Activated CD4-positive, alpha-beta T cell treated with anti-CD3 and anti-CD28 coated beads, Interleukin-2, amount 50 U/mL, for 24 hours (primary cell): ENCODE results near the gene KHSRP.

ENCODE experiments used
- DNase-seq, 2 donors: peaks; one replicate each; pipeline ENCODE4 v3.0.0-alpha.2; 2020; ENCODE audit warnings: low read depth in 1 of 2, low spot score in 1 of 2

The KHSRP gene

DNA sequence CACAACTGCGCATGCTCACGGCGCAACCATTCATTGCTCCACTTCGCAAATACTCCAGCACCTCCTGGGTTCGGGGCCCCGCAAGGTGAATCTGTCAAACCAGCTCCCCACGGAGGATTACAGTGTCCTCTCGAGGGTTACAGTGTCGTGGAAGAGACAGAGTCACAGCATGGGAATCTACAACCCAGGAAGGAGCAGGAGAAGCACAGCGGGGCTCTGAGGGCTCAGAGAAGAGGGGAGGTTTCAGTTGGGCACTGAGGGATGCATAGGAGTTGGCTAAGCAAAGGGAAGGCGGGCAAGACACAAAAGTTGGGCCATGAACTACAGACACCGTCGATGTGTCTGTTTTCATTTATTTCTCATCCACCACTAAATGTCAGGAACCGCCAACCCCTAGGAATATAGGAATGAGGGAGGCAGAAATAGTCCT lies 30.6 kb downstream of the KHSRP start:
- DNase-seq, result peak; percentile 56 to 74

DNA sequence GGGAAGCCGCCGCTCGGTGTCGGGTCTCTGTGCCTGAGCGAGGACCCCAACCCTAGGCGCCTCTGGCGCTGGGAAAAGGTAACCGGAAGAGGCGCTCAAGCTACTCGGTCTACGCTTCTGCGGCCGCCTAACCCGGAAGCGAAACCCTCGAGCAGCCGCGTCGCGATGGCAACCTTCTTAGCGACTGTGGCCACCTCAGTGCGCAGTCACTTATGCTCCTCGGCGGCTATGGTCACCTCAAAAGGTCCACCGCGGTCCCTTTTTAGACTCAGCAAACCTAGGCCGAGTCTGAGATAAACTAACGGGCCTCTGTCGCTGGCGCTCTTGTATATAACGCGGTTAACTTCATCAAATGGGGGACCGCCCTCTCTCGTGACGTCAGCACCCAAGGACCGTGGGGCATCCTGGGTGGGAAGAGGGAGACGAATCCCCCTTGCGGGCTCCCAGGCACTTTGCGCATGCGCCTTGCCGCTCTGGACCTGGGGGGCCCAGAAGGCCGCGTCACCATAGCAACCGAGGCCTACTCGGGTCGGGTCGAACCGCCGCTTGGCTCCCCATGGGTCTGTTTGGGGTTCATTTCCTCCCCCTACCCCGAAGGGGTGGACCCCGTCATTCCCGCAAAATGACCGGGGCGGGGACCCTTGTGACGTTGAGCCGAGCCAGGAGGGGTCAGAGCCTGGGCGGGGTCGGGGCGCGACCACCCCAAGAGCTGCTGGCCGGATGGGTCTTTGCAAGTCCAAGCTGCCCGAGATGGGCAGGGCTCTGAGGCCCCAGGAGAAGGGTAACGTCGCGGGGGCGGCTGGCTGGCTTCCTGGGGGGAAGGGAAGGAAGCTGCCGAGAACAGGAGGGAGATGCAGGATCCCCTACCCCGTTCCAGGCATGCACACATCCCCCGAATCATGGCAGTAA lies 31.3 kb downstream of the KHSRP start, which contains the start of gene GTF2F1:
GTF2F1 (minus strand) TSS at position 91 of the 909 bp plus-strand sequence. CDS start 169 bp downstream, outside the sequence.
- DNase-seq, result peak; percentile 89 to 90

DNA sequence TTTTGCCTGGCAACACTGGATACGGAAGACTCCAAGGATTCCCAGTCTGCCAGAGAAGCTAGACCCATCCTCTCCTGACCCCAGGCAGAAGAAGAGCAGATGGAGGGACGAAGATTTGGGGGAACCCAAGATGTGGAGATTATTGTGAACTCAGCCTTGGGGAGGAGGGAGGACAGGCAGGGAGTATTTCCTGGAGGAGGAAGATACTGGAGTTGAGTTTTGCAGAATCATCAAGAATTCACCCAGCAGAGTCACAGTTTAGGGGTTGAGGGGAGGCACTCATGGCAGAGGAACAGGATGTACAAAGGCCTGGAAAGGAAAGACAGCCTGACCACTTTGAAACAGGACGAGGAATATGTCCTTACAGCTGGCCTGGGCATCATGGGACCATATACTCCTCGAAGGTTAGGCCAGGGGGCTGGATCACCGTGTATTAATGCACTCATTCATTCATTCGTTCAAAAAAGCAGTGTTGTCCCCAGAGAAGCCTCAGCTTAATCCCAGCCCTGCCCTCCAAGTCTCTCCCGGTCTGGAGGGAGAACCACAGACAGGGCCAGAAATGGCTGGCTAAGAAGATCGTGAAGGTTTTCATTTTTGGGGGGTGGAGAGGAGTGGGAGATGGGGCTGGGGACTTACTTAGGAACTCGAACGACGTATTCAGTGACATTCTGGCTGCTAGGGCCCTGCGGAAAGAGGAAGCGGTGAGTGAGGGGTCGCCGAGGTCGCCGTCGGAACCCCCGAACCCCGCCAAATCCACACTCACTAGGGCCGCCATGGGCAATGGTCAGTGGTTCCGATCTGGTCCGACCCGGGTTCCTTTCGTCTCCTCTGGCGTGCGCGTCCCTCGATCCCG lies 32.2 kb downstream of the KHSRP start:
- no peak for DNase-seq

DNA sequence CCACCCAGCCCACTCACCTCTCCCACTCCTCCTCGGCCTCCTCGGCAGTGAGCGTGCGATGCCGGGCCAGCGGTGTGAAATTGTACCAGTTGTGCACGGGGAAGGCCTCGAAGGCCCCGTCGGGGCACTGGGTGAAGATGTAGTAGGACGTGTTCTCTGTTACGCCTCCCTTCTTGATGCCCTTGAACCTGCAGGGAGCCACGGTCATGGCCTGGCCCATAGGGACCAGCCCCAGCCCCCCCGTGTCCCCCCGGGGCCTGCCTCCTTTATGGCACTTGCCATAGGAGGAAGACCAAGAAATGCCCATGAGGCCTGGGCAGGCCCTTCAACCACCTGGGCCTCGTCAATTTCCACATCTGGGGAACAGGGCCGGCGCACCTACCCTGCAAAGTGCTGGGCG lies 37.2 kb downstream of the KHSRP start:
- no peak for DNase-seq

DNA sequence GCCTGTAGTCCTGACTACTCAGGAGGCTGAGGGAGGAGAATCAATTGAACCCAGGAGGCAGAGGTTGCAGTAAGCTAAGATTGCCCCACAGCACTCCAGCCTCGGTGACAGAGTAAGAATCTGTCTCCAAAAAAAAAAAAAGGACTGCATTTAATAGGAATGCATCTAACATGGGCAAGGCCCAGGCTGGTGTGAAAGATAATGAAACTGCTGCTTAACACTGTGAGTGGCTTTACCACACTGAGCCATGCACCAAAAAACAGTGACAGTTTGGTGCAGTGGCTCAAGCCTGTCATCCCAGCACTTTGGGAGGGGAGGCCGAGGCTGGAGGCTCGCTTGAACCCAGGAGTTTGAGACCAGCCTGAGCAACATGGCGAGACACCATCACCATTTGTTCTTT lies 40.2 kb downstream of the KHSRP start:
- no peak for DNase-seq

DNA sequence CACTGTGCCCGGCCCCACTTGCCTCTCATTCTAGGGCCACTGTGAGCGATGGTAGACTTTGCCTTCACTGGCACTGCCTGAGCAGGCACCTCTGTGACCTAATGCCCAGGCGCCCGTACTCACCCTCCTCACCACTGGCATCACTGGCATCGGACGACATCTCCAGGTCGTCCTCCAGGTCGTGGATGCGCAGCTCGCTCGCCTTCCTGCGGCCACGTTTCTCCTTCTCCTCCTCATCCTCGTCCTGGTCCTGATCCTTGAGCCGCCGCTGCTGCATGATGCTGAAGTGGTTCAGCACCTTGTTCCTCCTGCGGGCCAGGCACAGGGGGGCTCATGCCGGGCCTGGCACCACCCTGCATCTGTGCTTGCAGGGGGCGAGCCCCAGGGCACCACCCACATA lies 41.4 kb downstream of the KHSRP start:
- no peak for DNase-seq

DNA sequence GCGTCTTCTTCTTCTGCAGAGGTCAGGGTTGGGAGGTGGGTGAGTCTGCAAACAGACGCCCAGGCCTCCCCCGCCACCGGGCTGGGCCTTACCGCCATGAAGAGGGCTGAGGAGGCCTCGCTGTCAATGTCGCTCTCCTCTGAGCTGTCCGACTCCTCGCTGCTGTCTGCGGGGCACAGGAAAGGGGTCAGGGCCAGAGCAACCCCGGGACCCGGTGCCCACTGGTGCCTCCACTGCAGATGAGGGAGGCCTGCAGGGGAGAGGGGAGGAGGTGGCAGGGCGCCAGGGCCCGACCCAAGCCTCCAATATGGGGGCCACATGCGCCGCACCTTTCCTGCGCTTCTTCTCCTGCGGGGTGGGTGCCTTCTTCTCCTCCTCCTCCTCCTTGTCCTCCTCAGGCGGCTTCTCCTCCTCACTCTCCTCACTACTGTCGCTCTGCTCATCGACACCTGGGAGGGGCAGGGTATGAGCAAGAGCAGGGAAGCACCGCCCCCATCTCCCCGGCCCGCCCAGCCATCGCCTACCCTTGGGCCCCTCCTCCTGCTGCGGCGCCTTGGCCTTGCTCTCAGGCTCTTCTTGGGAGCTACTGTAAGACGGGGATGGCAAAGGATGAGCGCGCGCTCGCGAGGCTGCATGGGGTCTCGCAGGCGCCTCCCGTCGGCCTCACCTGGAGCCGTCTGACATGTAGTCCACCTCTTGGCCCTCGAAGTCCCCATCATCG lies 43.4 kb downstream of the KHSRP start:
- DNase-seq, result no peak

DNA sequence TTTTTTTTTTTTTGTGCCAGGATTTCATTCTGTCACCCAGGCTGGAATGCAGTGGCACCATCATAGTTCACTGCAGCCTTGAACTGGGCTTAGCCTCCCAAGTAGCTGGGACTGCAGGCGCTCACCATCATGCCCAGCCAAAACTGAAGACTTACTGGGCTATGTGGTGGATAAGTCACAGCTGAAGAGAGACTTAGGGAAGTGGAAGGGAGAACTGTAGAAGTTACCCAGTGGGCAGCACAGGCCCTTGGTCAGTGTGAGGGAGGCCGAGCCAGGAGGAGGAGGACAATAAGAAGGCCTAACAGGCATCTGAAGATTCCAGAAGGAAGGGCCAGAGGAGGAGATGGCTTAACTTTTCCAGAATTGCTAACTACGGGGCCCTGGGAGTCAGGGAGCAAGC lies 44.9 kb downstream of the KHSRP start:
- DNase-seq, result no peak

DNA sequence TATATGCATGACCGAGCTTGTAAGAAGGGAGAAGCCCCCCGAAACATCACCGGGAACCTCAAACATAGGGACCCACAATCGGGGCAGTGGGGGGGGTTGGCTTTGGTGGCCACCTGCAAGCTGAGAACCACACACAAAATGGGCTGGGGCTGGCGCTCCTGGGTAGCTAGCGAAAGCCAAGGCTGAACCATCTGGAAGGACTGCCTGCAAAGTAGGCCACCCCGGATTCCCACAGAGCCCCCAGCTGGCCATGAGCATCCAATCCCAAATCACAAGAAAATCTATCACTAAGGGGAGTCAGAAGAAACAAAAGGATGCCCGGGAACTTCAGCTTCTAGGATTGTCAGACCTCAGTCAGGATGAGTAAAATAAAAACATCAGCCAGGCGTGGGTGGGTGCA lies 46.1 kb downstream of the KHSRP start:
- DNase-seq, result no peak

DNA sequence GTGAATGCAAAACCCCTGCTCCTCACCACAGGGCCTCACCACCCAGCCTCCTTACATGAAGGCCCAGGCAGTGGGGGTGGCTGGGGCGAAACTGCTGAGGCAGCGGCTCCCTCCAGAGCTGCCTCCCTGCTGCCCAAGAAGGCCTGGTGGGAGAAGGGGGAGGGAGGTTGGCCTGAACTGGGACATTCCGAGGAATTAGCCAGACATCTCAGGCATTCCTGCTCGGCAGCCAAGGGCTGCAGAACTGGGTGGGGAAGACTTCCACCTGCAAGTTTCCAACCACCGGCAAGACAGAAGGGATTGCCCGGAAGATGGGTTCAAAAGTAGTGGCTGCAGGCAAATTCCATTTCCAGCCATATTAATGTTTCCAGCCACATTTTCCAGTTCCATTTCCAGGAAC lies 46.6 kb downstream of the KHSRP start:
- DNase-seq, result no peak

DNA sequence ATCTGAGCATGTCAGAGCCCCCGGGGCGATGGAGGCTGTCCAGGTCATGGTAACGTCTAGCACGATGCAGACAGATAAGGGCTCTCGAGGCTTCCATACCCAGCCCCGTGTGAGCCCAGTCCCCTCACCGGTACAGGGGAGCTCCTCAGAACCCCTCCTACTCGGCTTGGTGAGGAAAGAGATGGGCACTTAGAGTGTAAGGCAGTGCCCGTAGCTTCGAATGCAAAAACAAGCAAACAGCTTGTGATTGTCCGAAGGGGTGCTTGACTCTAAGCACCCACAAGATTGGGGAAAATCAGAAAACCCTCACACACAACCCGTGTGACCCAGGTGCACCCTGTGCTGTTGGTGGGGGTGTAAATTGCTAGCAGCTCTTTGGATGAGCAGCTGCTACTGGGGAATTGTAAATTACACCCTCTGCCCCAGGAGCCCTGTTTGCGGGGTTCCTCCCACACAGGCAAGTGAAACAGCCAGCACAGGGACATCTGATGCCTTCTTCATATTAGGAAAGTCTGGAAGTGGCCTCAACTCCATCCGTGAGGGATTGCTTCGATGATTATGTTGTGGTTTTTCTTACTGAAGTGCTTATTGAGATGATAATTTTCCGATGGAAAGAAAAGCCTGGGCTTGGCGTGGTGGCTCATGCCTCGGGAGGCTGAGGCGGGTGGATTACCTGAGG lies 48.0 kb downstream of the KHSRP start:
- DNase-seq, result no peak

DNA sequence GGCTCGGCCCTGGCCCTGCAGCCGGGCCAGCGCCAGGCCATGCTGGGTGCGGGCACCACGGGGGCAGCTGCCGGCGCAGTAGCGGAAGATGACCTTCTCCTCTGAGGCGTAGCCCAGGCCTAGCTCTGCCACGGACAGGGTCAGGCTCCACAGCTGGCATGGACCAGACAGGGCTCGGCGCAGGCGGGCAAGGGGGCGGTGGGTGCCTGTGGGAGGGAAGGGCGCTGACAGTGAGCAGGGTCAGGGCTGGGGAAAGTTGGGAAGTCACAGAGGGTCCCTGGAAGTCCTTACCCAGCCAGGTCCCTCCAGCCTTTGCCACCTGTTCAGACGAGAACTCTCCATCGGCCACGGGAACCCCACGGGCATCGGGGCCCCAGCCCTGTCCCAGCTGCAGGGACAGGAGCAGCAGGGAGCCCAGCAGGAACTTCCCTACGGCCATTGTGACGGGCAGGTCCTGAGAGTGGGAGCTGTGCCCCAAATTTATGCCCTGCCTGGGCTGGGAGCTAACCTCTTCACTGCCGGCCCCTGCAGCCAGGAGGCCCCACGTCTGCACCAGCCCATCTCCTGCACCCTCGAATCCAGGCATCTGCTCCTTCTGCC lies 49.1 kb downstream of the KHSRP start, which contains the start of gene PSPN:
PSPN (minus strand) TSS at position 523 of the 600 bp plus-strand sequence; CDS start at position 439, 84 bp downstream.
- DNase-seq, result no peak

DNA sequence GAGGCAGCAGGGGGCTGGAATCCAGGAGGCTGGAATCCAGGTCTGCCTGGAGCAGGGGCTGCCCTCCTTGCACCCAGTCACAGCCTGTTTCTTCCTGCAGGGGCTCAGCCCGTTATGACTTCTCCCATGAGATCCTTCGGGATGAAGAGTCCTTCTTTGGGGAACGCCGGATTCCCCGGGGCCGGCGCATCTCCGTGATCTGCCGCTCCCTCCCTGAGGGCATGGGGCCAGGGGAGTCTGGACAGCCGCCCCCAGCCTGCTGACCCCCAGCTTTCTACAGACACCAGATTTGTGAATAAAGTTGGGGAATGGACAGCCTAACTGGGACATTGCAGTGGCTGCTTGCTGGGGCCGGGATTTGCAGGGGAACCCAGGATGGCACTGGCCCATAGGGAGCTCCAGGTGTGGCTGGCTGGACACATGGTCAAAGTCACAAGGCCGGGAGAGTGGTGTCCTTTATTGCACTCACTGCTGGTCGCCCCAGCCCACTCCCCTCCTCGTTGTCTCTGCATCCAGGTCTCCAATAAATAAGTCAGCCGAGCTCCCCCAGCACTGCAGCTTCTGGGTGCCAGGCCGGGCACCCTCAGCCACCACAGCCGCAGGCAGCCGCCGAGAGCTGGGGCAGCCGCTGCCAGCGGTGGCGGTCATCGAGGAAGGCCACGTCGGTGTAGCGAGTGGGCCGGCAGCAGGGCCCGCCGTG lies 49.8 kb downstream of the KHSRP start:
- DNase-seq, result no peak

DNA sequence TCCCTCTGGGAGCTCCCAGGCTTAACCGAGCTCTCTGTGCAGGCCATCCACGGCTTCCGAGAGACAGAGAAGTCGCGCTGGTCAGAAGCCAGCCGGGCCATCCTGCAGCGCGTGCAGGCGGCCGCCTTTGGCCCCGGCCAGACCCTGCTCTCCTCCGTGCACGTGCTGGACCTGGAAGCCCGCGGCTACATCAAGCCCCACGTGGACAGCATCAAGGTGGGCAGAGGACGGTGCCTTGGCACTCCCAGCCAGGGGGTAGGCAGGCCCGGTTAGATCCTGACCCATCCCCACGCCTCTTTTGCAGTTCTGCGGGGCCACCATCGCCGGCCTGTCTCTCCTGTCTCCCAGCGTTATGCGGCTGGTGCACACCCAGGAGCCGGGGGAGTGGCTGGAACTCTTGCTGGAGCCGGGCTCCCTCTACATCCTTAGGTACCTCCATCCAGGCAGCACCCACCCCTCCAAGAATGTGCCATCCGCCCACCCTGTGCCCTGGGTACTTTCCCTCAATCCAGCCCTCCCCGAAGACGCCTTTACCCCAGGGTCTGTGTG lies 50.4 kb downstream of the KHSRP start:
- DNase-seq, result no peak

DNA sequence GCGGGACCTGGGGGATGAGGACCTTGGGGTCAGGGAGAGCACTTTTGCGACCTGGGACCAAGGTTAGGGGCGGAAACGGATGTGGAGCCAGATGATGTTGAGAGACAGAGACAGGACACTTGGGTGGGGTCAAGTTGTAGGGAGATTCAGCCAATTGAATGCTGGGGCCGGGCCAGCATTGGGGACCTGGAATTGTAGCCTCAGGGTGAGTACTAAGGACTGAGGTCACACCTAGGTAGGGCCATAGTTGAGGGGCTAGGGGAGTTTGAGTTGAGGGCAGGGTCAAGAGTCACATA lies 50.9 kb downstream of the KHSRP start:
- no peak for DNase-seq

DNA sequence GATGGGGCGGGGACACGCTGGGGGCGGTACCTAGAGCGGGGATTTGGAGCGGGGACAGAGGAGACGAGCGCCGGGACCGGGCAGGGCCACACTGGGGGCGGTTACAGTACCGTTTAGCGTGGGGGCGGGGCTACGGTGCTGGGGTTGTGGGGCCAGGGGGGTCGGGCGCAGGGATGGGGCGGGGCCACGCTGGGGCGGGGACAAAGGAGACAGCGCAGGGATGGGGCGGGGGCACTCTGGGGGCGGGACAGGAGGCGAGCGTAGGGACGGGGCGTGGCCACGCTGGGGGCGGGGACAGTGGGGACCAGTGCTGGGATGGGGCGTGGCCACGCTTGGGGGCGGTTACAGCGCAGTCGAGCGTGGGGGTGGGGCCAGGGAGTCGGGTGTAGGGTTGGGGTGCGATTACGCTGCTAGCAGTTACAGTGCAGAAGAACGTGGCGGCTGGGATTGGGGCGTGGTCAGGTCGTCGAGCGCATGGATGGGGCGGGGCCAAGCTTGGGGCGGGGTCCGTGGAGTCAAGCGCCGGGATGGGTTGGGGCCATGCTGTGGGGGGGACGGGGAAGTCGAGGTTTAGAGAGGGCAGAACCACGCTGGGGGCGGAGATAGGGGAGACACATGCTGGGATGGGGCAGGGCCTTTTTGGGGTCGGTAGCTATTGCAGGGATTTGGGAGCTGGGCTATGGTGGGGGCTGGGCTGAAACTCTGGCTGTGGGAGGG lies 51.4 kb downstream of the KHSRP start:
- peak; percentile 99 for DNase-seq

DNA sequence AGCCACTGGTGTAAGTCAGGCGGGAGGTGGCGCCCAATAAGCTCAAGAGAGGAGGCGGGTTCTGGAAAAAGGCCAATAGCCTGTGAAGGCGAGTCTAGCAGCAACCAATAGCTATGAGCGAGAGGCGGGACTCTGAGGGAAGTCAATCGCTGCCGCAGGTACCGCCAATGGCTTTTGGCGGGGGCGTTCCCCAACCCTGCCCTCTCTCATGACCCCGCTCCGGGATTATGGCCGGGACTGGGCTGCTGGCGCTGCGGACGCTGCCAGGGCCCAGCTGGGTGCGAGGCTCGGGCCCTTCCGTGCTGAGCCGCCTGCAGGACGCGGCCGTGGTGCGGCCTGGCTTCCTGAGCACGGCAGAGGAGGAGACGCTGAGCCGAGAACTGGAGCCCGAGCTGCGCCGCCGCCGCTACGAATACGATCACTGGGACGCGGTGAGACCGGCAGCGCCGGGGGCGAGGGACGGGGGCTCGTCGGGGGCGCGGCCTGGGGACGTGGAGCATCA lies 52.0 kb downstream of the KHSRP start, which contains the start of gene ALKBH7:
ALKBH7 (plus strand) TSS at position 201 of the 502 bp plus-strand sequence; CDS start at position 228, 27 bp downstream.
- DNase-seq, result peak; percentile 83 to 98

DNA sequence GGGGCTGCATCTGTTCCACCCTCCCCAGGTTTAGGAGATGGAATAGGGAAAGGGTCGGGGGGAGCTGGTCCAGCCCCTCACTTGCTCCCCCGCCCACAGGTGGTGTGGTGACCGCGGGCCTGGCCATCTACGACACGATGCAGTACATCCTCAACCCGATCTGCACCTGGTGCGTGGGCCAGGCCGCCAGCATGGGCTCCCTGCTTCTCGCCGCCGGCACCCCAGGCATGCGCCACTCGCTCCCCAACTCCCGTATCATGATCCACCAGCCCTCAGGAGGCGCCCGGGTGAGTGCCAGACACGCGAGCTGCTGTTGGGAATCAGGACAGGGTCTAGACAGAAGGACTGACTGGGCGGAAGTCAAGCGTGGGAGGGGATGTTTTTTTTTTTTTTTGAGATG lies 60.3 kb downstream of the KHSRP start:
- DNase-seq, result no peak
